ENCODE data around the gene STAT2.
"Not testable (repeated sequence)": the region's sequence is repeated elsewhere in the genome, so short reads cannot be mapped to it uniquely, and the experiment has no call there.

STAT2 gene

GRCh38 chr12:56361487-56362129, 1.7 kb upstream of the STAT2 start:
- no peak for DNase-seq

GRCh38 chr12:56358836-56359532, 923 bp downstream of the STAT2 start:
- DNase-seq, result peak; percentile 15

- no peak for DNase-seq
Observed at GRCh38 chr12:56351325-56351724, 8.6 kb downstream of the STAT2 start.

GRCh38 chr12:56350662-56351061, 9.2 kb downstream of the STAT2 start:
- DNase-seq, result no peak

- DNase-seq, result no peak
Observed at GRCh38 chr12:56348776-56349175, 11.1 kb downstream of the STAT2 start.

- not testable (repeated sequence) for DNase-seq
Observed at GRCh38 chr12:56347255-56347654, 12.7 kb downstream of the STAT2 start.

- peak; percentile 10 for DNase-seq
Observed at GRCh38 chr12:56346675-56347074, 13.2 kb downstream of the STAT2 start.

GRCh38 chr12:56342290-56342689, 17.6 kb downstream of the STAT2 start:
- not testable (repeated sequence) for DNase-seq

- DNase-seq, result no peak
Observed at GRCh38 chr12:56341616-56342015, 18.3 kb downstream of the STAT2 start.

GRCh38 chr12:56339158-56339422, 20.8 kb downstream of the STAT2 start:
- DNase-seq, result no peak

- DNase-seq, result peak; percentile 93
Observed at GRCh38 chr12:56338308-56339157, 21.4 kb downstream of the STAT2 start, which contains the start of gene IL23A. Gene IL23A (plus strand): TSS chr12:56338884. CDS start chr12:56339045, 161 bp downstream.

- no peak for DNase-seq
Observed at GRCh38 chr12:56337753-56338251, 22.1 kb downstream of the STAT2 start.

- peak; percentile 12 for DNase-seq
Observed at GRCh38 chr12:56336361-56337167, 23.3 kb downstream of the STAT2 start.

- not testable (repeated sequence) for DNase-seq
Observed at GRCh38 chr12:56335527-56335926, 24.4 kb downstream of the STAT2 start.

GRCh38 chr12:56334490-56334793, 25.5 kb downstream of the STAT2 start:
- DNase-seq, result no peak

- peak; percentile 97 for DNase-seq
Observed at GRCh38 chr12:56333679-56334489, 26.0 kb downstream of the STAT2 start, which contains the start of gene PAN2. Gene PAN2 (minus strand): TSS chr12:56334000. CDS start chr12:56333094, 906 bp downstream.

GRCh38 chr12:56333197-56333678, 26.7 kb downstream of the STAT2 start:
- no peak for DNase-seq

- no peak for DNase-seq
Observed at GRCh38 chr12:56332512-56333196, 27.3 kb downstream of the STAT2 start.

GRCh38 chr12:56330936-56331490, 28.9 kb downstream of the STAT2 start:
- DNase-seq, result no peak

GRCh38 chr12:56326533-56326932, 33.4 kb downstream of the STAT2 start:
- DNase-seq, result no peak

- no peak for DNase-seq
Observed at GRCh38 chr12:56326126-56326525, 33.8 kb downstream of the STAT2 start.

Data from CD4-positive, alpha-beta T cell treated with Interleukin-21 for 1 hour (primary cell).